COLO829 (cell line): ENCODE results near the gene GFY.
"Not testable (repeated sequence)": the region's sequence is repeated elsewhere in the genome, so short reads cannot be mapped to it uniquely, and the experiment has no call there.

ENCODE experiments used
- DNase-seq: peaks from one replicate; pipeline ENCODE4 v3.0.0; 2012; ENCODE audit warnings: low spot score

The GFY gene

GRCh38 chr19:49470615-49470978, 45.4 kb downstream of the GFY start:
- DNase-seq, result no peak

GRCh38 chr19:49472936-49473335, 47.7 kb downstream of the GFY start:
- DNase-seq, result no peak

- not testable (repeated sequence) for DNase-seq
Measured at GRCh38 chr19:49473501-49473867, 48.3 kb downstream of the GFY start.

- peak; percentile 78 for DNase-seq
Measured at GRCh38 chr19:49473868-49474541, 48.8 kb downstream of the GFY start, which contains the start of gene FLT3LG. TSS of gene FLT3LG (plus strand) at chr19:49474215. CDS start at chr19:49474640, 425 bp downstream.

- no peak for DNase-seq
Measured at GRCh38 chr19:49474542-49474924, 49.3 kb downstream of the GFY start.

GRCh38 chr19:49475191-49475917, 50.2 kb downstream of the GFY start:
- no peak for DNase-seq

- DNase-seq, result no peak
Measured at GRCh38 chr19:49475995-49476880, 51.0 kb downstream of the GFY start.
